ENCODE results near the gene SRM. TPM values are rescaled to one million over a fixed set of nuclear protein-coding genes. Genes with fewer than 3 reads are reported as not detected.

Gene SRM
- total and polyA plus RNA-seq, 2 of the 4 experiments (the other 2 are of a cell fraction), result 23.1 to 160 TPM

Other genes starting within 250 kb of the SRM start
- 36.7 and 98.0 TPM in 2 replicates for gene TARDBP, start 47.4 kb downstream of the SRM start, total RNA-seq (2012; rRNA removed)
- gene TARDBP, start 47.4 kb downstream of the SRM start, polyA plus RNA-seq (2012; rRNA removed), result 161 and 196 TPM in 2 replicates
- not detected in 2 replicates for gene MASP2, start 12.8 kb downstream of the SRM start, total RNA-seq (2012; rRNA removed)
- 0.03 and 0.04 TPM in 2 replicates for gene MASP2, start 12.8 kb downstream of the SRM start, polyA plus RNA-seq (2012; rRNA removed)
- gene EXOSC10, start 39.9 kb upstream of the SRM start, total RNA-seq (2012; rRNA removed), result 56.4 and 64.5 TPM in 2 replicates
- 63.5 and 66.0 TPM in 2 replicates for gene EXOSC10, start 39.9 kb upstream of the SRM start, polyA plus RNA-seq (2012; rRNA removed)
- gene ANGPTL7, start 129.3 kb upstream of the SRM start, total RNA-seq (2012; rRNA removed), result under 0.01 TPM in 1 of 2 replicates, not detected in the other
- gene ANGPTL7, start 129.3 kb upstream of the SRM start, polyA plus RNA-seq (2012; rRNA removed), result not detected in 2 replicates
- gene MTOR, start 202.5 kb upstream of the SRM start, total RNA-seq (2012; rRNA removed), result 33.6 and 36.7 TPM in 2 replicates
- 19.2 and 19.5 TPM in 2 replicates for gene MTOR, start 202.5 kb upstream of the SRM start, polyA plus RNA-seq (2012; rRNA removed)
- gene UBIAD1, start 213.2 kb upstream of the SRM start, total RNA-seq (2012; rRNA removed), result 4.7 and 6.3 TPM in 2 replicates
- 9.4 and 9.5 TPM in 2 replicates for gene UBIAD1, start 213.2 kb upstream of the SRM start, polyA plus RNA-seq (2012; rRNA removed)

All from IMR-90 (cell line).